Thoracic aorta (tissue), 2 donors: ENCODE measurements around the gene ADCY10. TPM values are rescaled to one million over a fixed set of nuclear protein-coding genes. Genes with fewer than 3 reads are reported as not detected.

Experiments
- ATAC-seq: fragments of 150-250 bp; one replicate; pipeline ENCODE4 v1.8.0; 2017; ENCODE audit warnings: low read depth; ENCODE audit not compliant: insufficient number of reproducible peaks, low FRiP score
- DNase-seq: peaks from one replicate; pipeline ENCODE4 v3.0.0-alpha.2; 2020; ENCODE audit warnings: low spot score
- H3K27ac ChIP-seq, 2 donors: fragments of 200-600 bp; sonication (generic); 1 replicate in 1 of 2; 2 replicates in 1 of 2; pipeline ENCODE4 v1.5.1; 2016; ENCODE audit warnings: mild to moderate bottlenecking in 2 of 2, moderate library complexity in 2 of 2
- H3K27me3 ChIP-seq: fragments of 200-600 bp; sonication (generic); replicated peaks from 2 replicates; pipeline ENCODE4 v1.6.0; 2016; ENCODE audit warnings: mild to moderate bottlenecking; ENCODE audit not compliant: insufficient read depth
- H3K36me3 ChIP-seq: fragments of 200-600 bp; sonication (generic); one replicate; pipeline ENCODE4 v1.5.1; 2016
- H3K4me1 ChIP-seq, 2 donors: fragments of 200-600 bp; sonication (generic); 1 replicate in 1 of 2; 2 replicates in 1 of 2; pipeline versions ENCODE4 v1.5.1 to v1.6.0; 2016; ENCODE audit warnings: low read depth in 2 of 2, mild to moderate bottlenecking in 1 of 2; ENCODE audit not compliant: control insufficient read depth in 1 of 2
- H3K4me3 ChIP-seq: fragments of 200-600 bp; sonication (generic); 2 replicates; pipeline ENCODE4 v1.5.1; 2016; ENCODE audit warnings: mild to moderate bottlenecking
- H3K9me3 ChIP-seq: fragments of 200-600 bp; sonication (generic); 2 replicates; pipeline ENCODE4 v1.5.1; 2016
- total RNA-seq, 2 donors: library from RNA; depleted of rRNA; stranded (reverse); fragments of >200 nt; gene quantifications; one replicate each; pipeline versions ENCODE4 v1.1.0 to v1.2.3, GENCODE V29; 2016
- TF ChIP-seq, protein P1 (sequence below): fragments of 200-600 bp; sonication (generic); IDR thresholded peaks from one replicate; pipeline ENCODE4 v1.5.1; 2019; ENCODE audit warnings: antibody characterized with exemption

ADCY10 gene
- total RNA-seq, 2 donors from 2014 or later = 0.54 TPM; not detected in 1

- H3K36me3 ChIP-seq = peaks cover 5% of the 10 kb centered on the region
- TF ChIP-seq, protein P1, sequence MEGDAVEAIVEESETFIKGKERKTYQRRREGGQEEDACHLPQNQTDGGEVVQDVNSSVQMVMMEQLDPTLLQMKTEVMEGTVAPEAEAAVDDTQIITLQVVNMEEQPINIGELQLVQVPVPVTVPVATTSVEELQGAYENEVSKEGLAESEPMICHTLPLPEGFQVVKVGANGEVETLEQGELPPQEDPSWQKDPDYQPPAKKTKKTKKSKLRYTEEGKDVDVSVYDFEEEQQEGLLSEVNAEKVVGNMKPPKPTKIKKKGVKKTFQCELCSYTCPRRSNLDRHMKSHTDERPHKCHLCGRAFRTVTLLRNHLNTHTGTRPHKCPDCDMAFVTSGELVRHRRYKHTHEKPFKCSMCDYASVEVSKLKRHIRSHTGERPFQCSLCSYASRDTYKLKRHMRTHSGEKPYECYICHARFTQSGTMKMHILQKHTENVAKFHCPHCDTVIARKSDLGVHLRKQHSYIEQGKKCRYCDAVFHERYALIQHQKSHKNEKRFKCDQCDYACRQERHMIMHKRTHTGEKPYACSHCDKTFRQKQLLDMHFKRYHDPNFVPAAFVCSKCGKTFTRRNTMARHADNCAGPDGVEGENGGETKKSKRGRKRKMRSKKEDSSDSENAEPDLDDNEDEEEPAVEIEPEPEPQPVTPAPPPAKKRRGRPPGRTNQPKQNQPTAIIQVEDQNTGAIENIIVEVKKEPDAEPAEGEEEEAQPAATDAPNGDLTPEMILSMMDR = no peak
- H3K27ac ChIP-seq = no peak overlapping the region
- H3K4me3 ChIP-seq = no peak overlapping the region
- no peaks in the 10 kb centered on the region for H3K27me3 ChIP-seq
- no peak for ATAC-seq
- peaks cover 16 to 36% of the 10 kb centered on the region in 2 donors for H3K4me1 ChIP-seq
- DNase-seq = no peak
- no peaks in the 10 kb centered on the region for H3K9me3 ChIP-seq
Measured at GRCh38 chr1:167776151-167776550, 137.8 kb downstream of the ADCY10 start.

GRCh38 chr1:167775178-167775577, 138.8 kb downstream of the ADCY10 start:
- Histone ChIP-seq H3K27ac (no peak overlapping the region), H3K36me3 (peaks cover 5% of the 10 kb centered on the region), H3K4me3 (no peak overlapping the region), H3K27me3 (no peaks in the 10 kb centered on the region), H3K9me3 (no peaks in the 10 kb centered on the region), H3K4me1 (peaks cover 16 to 36% of the 10 kb centered on the region in 2 donors)
- ATAC-seq (no peak), DNase-seq (no peak)
- TF ChIP-seq, protein P1 = no peak

- ATAC-seq (no peak), DNase-seq (no peak)
- Histone ChIP-seq H3K36me3 (peaks cover 2% of the 10 kb centered on the region), H3K27me3 (no peaks in the 10 kb centered on the region), H3K4me3 (no peak overlapping the region), H3K4me1 (peaks cover 16 to 36% of the 10 kb centered on the region in 2 donors), H3K27ac (no peak overlapping the region), H3K9me3 (no peaks in the 10 kb centered on the region)
- TF ChIP-seq, protein P1 = no peak
Measured at GRCh38 chr1:167774710-167775109, 139.2 kb downstream of the ADCY10 start.

GRCh38 chr1:167773516-167773915, 140.4 kb downstream of the ADCY10 start:
- TF ChIP-seq, protein P1 = no peak
- H3K27me3 ChIP-seq = no peaks in the 10 kb centered on the region
- DNase-seq (no peak), ATAC-seq (no peak)
- H3K9me3 ChIP-seq = no peaks in the 10 kb centered on the region
- peaks cover 7% of the 10 kb centered on the region for H3K36me3 ChIP-seq
- no peak overlapping the region for H3K27ac ChIP-seq
- H3K4me3 ChIP-seq = no peak overlapping the region
- H3K4me1 ChIP-seq = peaks cover 16 to 36% of the 10 kb centered on the region in 2 donors

DNA sequence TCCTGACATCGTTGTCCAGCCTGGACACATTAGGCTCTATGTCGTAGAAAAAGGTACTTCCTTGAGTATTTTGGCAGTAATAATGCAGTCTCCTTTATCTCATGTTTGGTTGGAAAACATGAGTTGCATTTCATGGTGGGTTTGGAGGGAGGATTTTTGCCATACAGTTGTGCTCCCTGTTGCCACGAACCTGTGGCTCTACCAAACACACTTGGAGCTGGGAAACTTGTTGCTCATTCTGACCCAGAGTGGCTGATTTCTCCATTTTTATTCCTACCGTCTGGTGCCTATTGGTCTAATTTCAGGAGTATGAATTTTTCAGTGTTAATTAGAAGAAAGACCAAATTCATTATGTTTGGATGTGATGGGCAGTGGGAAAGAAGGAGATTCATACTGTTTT, 141.5 kb downstream of the ADCY10 start:
- H3K27ac ChIP-seq = no peak overlapping the region
- H3K4me3 ChIP-seq = no peak overlapping the region
- H3K4me1 ChIP-seq = peaks cover 16 to 36% of the 10 kb centered on the region in 2 donors
- ATAC-seq (no peak), DNase-seq (no peak)
- TF ChIP-seq, protein P1 = no peak
- H3K36me3 ChIP-seq = peaks cover 6% of the 10 kb centered on the region
- H3K9me3 ChIP-seq = no peaks in the 10 kb centered on the region
- no peaks in the 10 kb centered on the region for H3K27me3 ChIP-seq
